Liver (tissue), 9 donors: ENCODE measurements around the gene KDELR1. TPM values are rescaled to one million over a fixed set of nuclear protein-coding genes. Genes with fewer than 3 reads are reported as not detected.

ENCODE experiments used
- DNase-seq: peaks from one replicate; pipeline ENCODE4 v3.0.0-alpha.2; 2017; ENCODE audit warnings: low spot score
- H3K27ac ChIP-seq, 2 donors: one replicate each; pipeline ENCODE4 v1.7.0; 2013; ENCODE audit warnings: inconsistent platforms in 2 of 2, low read length in 2 of 2, control low read depth in 1 of 2, low read depth in 1 of 2, mild to moderate bottlenecking in 1 of 2
- H3K27me3 ChIP-seq, 4 donors: one replicate each; pipeline versions ENCODE4 v1.6.1 to v1.7.0; 2013; ENCODE audit warnings: low read length in 3 of 4, inconsistent platforms in 1 of 4, mild to moderate bottlenecking in 1 of 4, moderate library complexity in 1 of 4; ENCODE audit not compliant: control insufficient read depth in 4 of 4, insufficient read depth in 4 of 4
- H3K36me3 ChIP-seq, 4 donors: one replicate each; pipeline versions ENCODE4 v1.6.1 to v1.7.0; 2013; ENCODE audit warnings: low read length in 3 of 4, mild to moderate bottlenecking in 3 of 4, low read depth in 1 of 4, moderate library complexity in 1 of 4; ENCODE audit not compliant: control insufficient read depth in 4 of 4, insufficient read depth in 3 of 4
- H3K4me1 ChIP-seq, 4 donors: one replicate each; pipeline versions ENCODE4 v1.6.1 to v1.7.0; 2013; ENCODE audit warnings: low read length in 3 of 4, mild to moderate bottlenecking in 3 of 4, moderate library complexity in 1 of 4; ENCODE audit not compliant: control insufficient read depth in 4 of 4, insufficient read depth in 4 of 4
- H3K4me3 ChIP-seq, 3 donors: one replicate each; pipeline versions ENCODE4 v1.6.1 to v1.7.0; 2013; ENCODE audit warnings: low read length in 3 of 3, control low read depth in 1 of 3, low read depth in 1 of 3, mild to moderate bottlenecking in 1 of 3
- H3K9ac ChIP-seq, 2 donors: one replicate each; pipeline ENCODE4 v1.7.0; 2013; ENCODE audit warnings: low read length in 2 of 2, mild to moderate bottlenecking in 2 of 2, moderate library complexity in 2 of 2, control low read depth in 1 of 2, low read depth in 1 of 2
- H3K9me3 ChIP-seq, 4 donors: one replicate each; pipeline versions ENCODE4 v1.6.1 to v1.7.0; 2013; ENCODE audit warnings: low read length in 3 of 4; ENCODE audit not compliant: control insufficient read depth in 4 of 4
- CTCF ChIP-seq: fragments of 150-350 bp; IDR thresholded peaks from 2 replicates; pipeline ENCODE4 v1.5.1; 2017; ENCODE audit warnings: improper control_type of control experiment, low read depth, low read length; ENCODE audit not compliant: missing input control
- EGR1 ChIP-seq, 2 donors: IDR thresholded peaks; 2 replicates each; pipeline ENCODE4 v1.6.1; 2016 to 2018; ENCODE audit warnings: antibody characterized with exemption in 2 of 2, low read depth in 2 of 2
- FOXA1 ChIP-seq: IDR thresholded peaks from 2 replicates; pipeline ENCODE4 v1.6.1; 2016; ENCODE audit warnings: antibody characterized with exemption
- FOXA2 ChIP-seq: IDR thresholded peaks from 2 replicates; pipeline ENCODE4 v1.6.1; 2016; ENCODE audit warnings: antibody characterized with exemption
- GABPA ChIP-seq, 2 donors: IDR thresholded peaks in 1 of 2; conservative IDR thresholded peaks in 1 of 2; 2 replicates each; pipeline ENCODE4 v1.6.1; 2016; ENCODE audit warnings: antibody characterized with exemption in 2 of 2, mild to moderate bottlenecking in 1 of 2, moderate library complexity in 1 of 2
- HNF4A ChIP-seq, 2 donors: conservative IDR thresholded peaks; 2 replicates each; pipeline ENCODE4 v1.6.1; 2016; ENCODE audit warnings: antibody characterized with exemption in 2 of 2, mild to moderate bottlenecking in 2 of 2
- HNF4G ChIP-seq: IDR thresholded peaks from 2 replicates; pipeline ENCODE4 v1.6.1; 2016; ENCODE audit warnings: antibody characterized with exemption
- JUND ChIP-seq, 2 donors: IDR thresholded peaks; 2 replicates each; pipeline ENCODE4 v1.6.1; 2016; ENCODE audit warnings: antibody characterized with exemption in 2 of 2
- MAX ChIP-seq: IDR thresholded peaks from 2 replicates; pipeline ENCODE4 v1.6.1; 2016; ENCODE audit warnings: antibody characterized with exemption
- NR2F2 ChIP-seq: IDR thresholded peaks from 2 replicates; pipeline ENCODE4 v1.6.1; 2016; ENCODE audit warnings: antibody characterized with exemption
- RAD21 ChIP-seq, 2 donors: IDR thresholded peaks; 2 replicates each; pipeline ENCODE4 v1.6.1; 2016; ENCODE audit warnings: antibody characterized with exemption in 2 of 2, mild to moderate bottlenecking in 2 of 2
- RXRA ChIP-seq, 2 donors: IDR thresholded peaks; 2 replicates each; pipeline ENCODE4 v1.6.1; 2017 to 2018; ENCODE audit warnings: antibody characterized with exemption in 2 of 2, mild to moderate bottlenecking in 1 of 2
- SP1 ChIP-seq: IDR thresholded peaks from 2 replicates; pipeline ENCODE4 v1.6.1; 2018; ENCODE audit warnings: antibody characterized with exemption, mild to moderate bottlenecking
- YY1 ChIP-seq: IDR thresholded peaks from 2 replicates; pipeline ENCODE4 v1.6.1; 2016; ENCODE audit warnings: antibody characterized with exemption, mild to moderate bottlenecking
- ZBTB33 ChIP-seq: IDR thresholded peaks from 2 replicates; pipeline ENCODE4 v1.6.1; 2016; ENCODE audit warnings: antibody characterized with exemption
- WGBS: extraction: QIAGEN DNeasy Blood & Tissue Kit; methylation state at CpG from one replicate; pipeline ENCODE4 v1.1.7; 2013; 5-methylcytosine and 5-hydroxymethylcytosine counted together
- polyA plus RNA-seq, 2 donors: library from polyadenylated mRNA; stranded (reverse) in 1 of 2; unstranded in 1 of 2; fragments of 200-250 nt in 1 of 2; fragments of >200 nt in 1 of 2; fragmentation: Nextera tagmentation in 1 of 2; extraction: Ambion mirVana in 1 of 2; gene quantifications; one replicate each; pipeline versions ENCODE4 v1.2.1 to v1.2.3, GENCODE V29; 2013 to 2015
- total RNA-seq, 2 donors: library from RNA; depleted of rRNA; stranded (reverse); fragments of >200 nt; gene quantifications; one replicate each; pipeline ENCODE4 v1.2.3, GENCODE V29; 2014
- TF ChIP-seq, protein P1 (sequence below): IDR thresholded peaks from 2 replicates; pipeline ENCODE4 v1.6.1; 2016; ENCODE audit warnings: antibody characterized with exemption, mild to moderate bottlenecking
- TF ChIP-seq, protein P2 (sequence below): IDR thresholded peaks from 2 replicates; pipeline ENCODE4 v1.6.1; 2016; ENCODE audit warnings: antibody characterized with exemption
- donor health status: healthy.
- donor health status: healthy.
- donor health status: healthy.
- donor health status: healthy.
- donor health status: healthy.

The KDELR1 gene
- total and polyA plus RNA-seq, 4 donors = 32.3 to 94.9 (median 47.0) TPM

GRCh38 chr19:48363500-48363809, 27.9 kb downstream of the KDELR1 start:
- Histone ChIP-seq H3K9me3 (no peaks in the 10 kb centered on the region), H3K36me3 (peaks cover 0 to 6% (median under 1%) of the 10 kb centered on the region in 4 donors), H3K4me3 (peak overlapping the region; percentile 52 to 85 (median 67)), H3K27ac (peak overlapping the region; percentile 92 to 99), H3K27me3 (no peaks in the 10 kb centered on the region), H3K9ac (peak overlapping the region; percentile 84 to 97), H3K4me1 (peaks cover 0 to 11% (median 6%) of the 10 kb centered on the region in 4 donors)
- TF ChIP-seq JUND (IDR thresholded peaks at IDR 0.05) = no peak
- no peak for TF ChIP-seq HNF4G
- TF ChIP-seq, protein P1, sequence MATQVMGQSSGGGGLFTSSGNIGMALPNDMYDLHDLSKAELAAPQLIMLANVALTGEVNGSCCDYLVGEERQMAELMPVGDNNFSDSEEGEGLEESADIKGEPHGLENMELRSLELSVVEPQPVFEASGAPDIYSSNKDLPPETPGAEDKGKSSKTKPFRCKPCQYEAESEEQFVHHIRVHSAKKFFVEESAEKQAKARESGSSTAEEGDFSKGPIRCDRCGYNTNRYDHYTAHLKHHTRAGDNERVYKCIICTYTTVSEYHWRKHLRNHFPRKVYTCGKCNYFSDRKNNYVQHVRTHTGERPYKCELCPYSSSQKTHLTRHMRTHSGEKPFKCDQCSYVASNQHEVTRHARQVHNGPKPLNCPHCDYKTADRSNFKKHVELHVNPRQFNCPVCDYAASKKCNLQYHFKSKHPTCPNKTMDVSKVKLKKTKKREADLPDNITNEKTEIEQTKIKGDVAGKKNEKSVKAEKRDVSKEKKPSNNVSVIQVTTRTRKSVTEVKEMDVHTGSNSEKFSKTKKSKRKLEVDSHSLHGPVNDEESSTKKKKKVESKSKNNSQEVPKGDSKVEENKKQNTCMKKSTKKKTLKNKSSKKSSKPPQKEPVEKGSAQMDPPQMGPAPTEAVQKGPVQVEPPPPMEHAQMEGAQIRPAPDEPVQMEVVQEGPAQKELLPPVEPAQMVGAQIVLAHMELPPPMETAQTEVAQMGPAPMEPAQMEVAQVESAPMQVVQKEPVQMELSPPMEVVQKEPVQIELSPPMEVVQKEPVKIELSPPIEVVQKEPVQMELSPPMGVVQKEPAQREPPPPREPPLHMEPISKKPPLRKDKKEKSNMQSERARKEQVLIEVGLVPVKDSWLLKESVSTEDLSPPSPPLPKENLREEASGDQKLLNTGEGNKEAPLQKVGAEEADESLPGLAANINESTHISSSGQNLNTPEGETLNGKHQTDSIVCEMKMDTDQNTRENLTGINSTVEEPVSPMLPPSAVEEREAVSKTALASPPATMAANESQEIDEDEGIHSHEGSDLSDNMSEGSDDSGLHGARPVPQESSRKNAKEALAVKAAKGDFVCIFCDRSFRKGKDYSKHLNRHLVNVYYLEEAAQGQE = no peak
- no peak for TF ChIP-seq GABPA (IDR thresholded peaks at IDR 0.05 in 1 of 2, conservative IDR thresholded peaks at IDR 0.05 in 1 of 2)
- TF ChIP-seq RAD21 (IDR thresholded peaks at IDR 0.05) = no peak
- no peak for TF ChIP-seq FOXA2
- TF ChIP-seq YY1 = no peak
- TF ChIP-seq HNF4A (conservative IDR thresholded peaks at IDR 0.05) = peak in 1 of 2 donors; percentile 20
- TF ChIP-seq ZBTB33 = no peak
- TF ChIP-seq NR2F2 = peak; percentile 96
- no peak for TF ChIP-seq EGR1 (IDR thresholded peaks at IDR 0.05; ENCODE audit: low read depth in 2 of 2)
- WGBS = 1% methylated on average over 10 of the region's 10 CpGs
- DNase-seq = no peak

DNA sequence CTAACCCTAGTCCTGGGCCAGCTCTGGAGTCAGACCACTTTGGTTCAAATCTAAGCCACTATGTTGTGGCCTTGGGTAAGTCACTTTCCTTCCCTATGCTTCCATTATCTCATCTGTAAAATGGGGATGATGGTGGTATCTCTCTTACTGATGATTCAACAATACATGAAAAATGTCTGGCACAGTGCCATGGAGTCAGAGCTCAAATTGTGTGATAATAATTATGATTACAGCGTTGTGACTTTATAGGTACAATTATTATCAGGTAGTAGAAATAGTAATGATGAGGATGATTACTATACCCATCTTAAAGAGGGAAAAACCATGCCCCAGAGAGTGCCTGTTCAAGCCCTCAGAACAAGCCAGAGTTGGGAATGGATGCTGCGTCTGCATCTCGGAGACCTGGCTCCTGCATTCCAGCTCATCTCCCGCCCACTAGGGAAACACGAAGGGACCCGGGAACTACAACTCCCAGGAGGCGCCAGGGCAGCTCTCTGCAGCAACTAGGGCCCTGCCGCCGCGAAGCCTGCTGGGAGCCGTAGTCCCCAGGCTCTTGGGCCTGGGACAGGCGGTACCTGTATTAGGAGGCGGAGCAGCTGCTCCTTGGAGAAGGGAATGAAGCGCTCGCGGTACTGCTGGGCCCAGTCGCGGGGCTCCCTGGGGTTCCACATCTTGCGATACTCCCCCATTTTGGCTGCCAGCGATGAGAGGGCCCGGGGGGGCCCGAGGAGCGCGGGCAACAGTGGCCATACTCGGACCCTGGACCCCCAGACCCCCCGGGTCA, 28.4 kb downstream of the KDELR1 start:
- no peaks in the 10 kb centered on the region for H3K27me3 ChIP-seq
- WGBS = 4% methylated on average over 26 of the region's 26 CpGs
- H3K9me3 ChIP-seq = no peaks in the 10 kb centered on the region
- TF ChIP-seq RAD21 (IDR thresholded peaks at IDR 0.05) (peak in 1 of 2 donors; percentile 8), CTCF (peak; percentile 26), GABPA (IDR thresholded peaks at IDR 0.05 in 1 of 2, conservative IDR thresholded peaks at IDR 0.05 in 1 of 2) (peak in 1 of 2 donors; percentile 22), MAX (peak; percentile 41), JUND (IDR thresholded peaks at IDR 0.05) (no peak), HNF4G (no peak), YY1 (peak; percentile 69), ZBTB33 (peak; percentile 45), FOXA1 (no peak), RXRA (IDR thresholded peaks at IDR 0.05) (peak in 1 of 2 donors; percentile 33), SP1 (peak; percentile 40)
- TF ChIP-seq, protein P2, sequence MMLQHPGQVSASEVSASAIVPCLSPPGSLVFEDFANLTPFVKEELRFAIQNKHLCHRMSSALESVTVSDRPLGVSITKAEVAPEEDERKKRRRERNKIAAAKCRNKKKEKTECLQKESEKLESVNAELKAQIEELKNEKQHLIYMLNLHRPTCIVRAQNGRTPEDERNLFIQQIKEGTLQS = no peak
- TF ChIP-seq, protein P1 = no peak

More for the DNA sequence above, 28.4 kb downstream of the KDELR1 start:
- Histone ChIP-seq H3K4me1 (peaks cover 0 to 11% (median 6%) of the 10 kb centered on the region in 4 donors), H3K27ac (peak overlapping the region; percentile 92 to 99), H3K4me3 (peak overlapping the region; percentile 52 to 85 (median 67)), H3K9ac (peak overlapping the region; percentile 84 to 97), H3K36me3 (peaks cover 0 to 6% (median under 1%) of the 10 kb centered on the region in 4 donors)
- peak; percentile 95 for DNase-seq
